H9 (cell line): ENCODE data around the gene FUZ. TPM values are rescaled to one million over a fixed set of nuclear protein-coding genes. Genes with fewer than 3 reads are reported as not detected.

Experiments used
- DNase-seq: peaks from one replicate; pipeline ENCODE4 v3.0.0-alpha.2; 2017
- H2AFZ ChIP-seq: one replicate; pipeline ENCODE4 v1.6.1; 2013; ENCODE audit warnings: mild to moderate bottlenecking, low read length, control low read depth, moderate library complexity
- H2AK5ac ChIP-seq: 2 replicates; pipeline ENCODE4 v1.6.1; 2013; ENCODE audit warnings: low read length, control low read depth, mixed read lengths; ENCODE audit not compliant: insufficient read length
- H2BK120ac ChIP-seq: one replicate; pipeline ENCODE4 v1.6.1; 2013; ENCODE audit warnings: low read depth, mild to moderate bottlenecking, low read length, control low read depth, inconsistent platforms; ENCODE audit not compliant: poor library complexity, severe bottlenecking
- H2BK12ac ChIP-seq: 2 replicates; pipeline ENCODE4 v1.6.1; 2013; ENCODE audit warnings: low read length, control low read depth, mixed read lengths, low read depth; ENCODE audit not compliant: insufficient read length
- H2BK15ac ChIP-seq: 2 replicates; pipeline ENCODE4 v1.6.1; 2013; ENCODE audit warnings: low read depth, low read length, control low read depth
- H2BK20ac ChIP-seq: one replicate; pipeline ENCODE4 v1.6.1; 2013; ENCODE audit warnings: low read depth, mild to moderate bottlenecking, low read length, control low read depth, inconsistent platforms; ENCODE audit not compliant: poor library complexity, severe bottlenecking
- H2BK5ac ChIP-seq: 2 replicates; pipeline ENCODE4 v1.6.1; 2013; ENCODE audit warnings: low read length, control low read depth, mixed read lengths; ENCODE audit not compliant: insufficient read length
- H3K14ac ChIP-seq: 2 replicates; pipeline ENCODE4 v1.6.1; 2013; ENCODE audit warnings: low read length, control low read depth; ENCODE audit not compliant: insufficient read depth
- H3K18ac ChIP-seq: 2 replicates; pipeline ENCODE4 v1.6.1; 2013; ENCODE audit warnings: low read depth, mild to moderate bottlenecking, mixed read lengths, low read length, control low read depth; ENCODE audit not compliant: insufficient read length
- H3K23ac ChIP-seq: 2 replicates; pipeline ENCODE4 v1.6.1; 2013; ENCODE audit warnings: low read length, control low read depth, mixed read lengths, low read depth; ENCODE audit not compliant: insufficient read length
- H3K23me2 ChIP-seq: 2 replicates; pipeline ENCODE4 v1.6.1; 2013; ENCODE audit warnings: low read depth, mild to moderate bottlenecking, mixed read lengths, low read length, control low read depth; ENCODE audit not compliant: insufficient read length, poor library complexity, severe bottlenecking
- H3K27ac ChIP-seq: 2 replicates; pipeline ENCODE4 v1.5.1; 2013; ENCODE audit warnings: low read length, control low read depth, mixed read lengths, low read depth; ENCODE audit not compliant: insufficient read length
- H3K27me3 ChIP-seq: 2 replicates; pipeline ENCODE4 v1.6.1; 2013; ENCODE audit warnings: low read length, control low read depth, inconsistent platforms; ENCODE audit not compliant: insufficient read depth
- H3K4ac ChIP-seq: 2 replicates; pipeline ENCODE4 v1.6.1; 2013; ENCODE audit warnings: low read depth, mild to moderate bottlenecking, control low read depth, inconsistent platforms, low read length, moderate library complexity
- H3K4me1 ChIP-seq: 2 replicates; pipeline ENCODE4 v1.6.1; 2013; ENCODE audit warnings: low read length, control low read depth, inconsistent platforms; ENCODE audit not compliant: insufficient read depth
- H3K4me2 ChIP-seq: 2 replicates; pipeline ENCODE4 v1.6.1; 2013; ENCODE audit warnings: low read length, control low read depth, mixed read lengths; ENCODE audit not compliant: insufficient read length, insufficient read depth
- H3K56ac ChIP-seq: 2 replicates; pipeline ENCODE4 v1.6.1; 2013; ENCODE audit warnings: low read depth, mild to moderate bottlenecking, mixed read lengths, low read length, control low read depth; ENCODE audit not compliant: insufficient read length
- H3K79me1 ChIP-seq: 2 replicates; pipeline ENCODE4 v1.6.1; 2013; ENCODE audit warnings: low read depth, mild to moderate bottlenecking, moderate library complexity, low read length, control low read depth, inconsistent platforms; ENCODE audit not compliant: insufficient read depth, poor library complexity, severe bottlenecking
- H3K79me2 ChIP-seq: 2 replicates; pipeline ENCODE4 v1.6.1; 2013; ENCODE audit warnings: low read length, control low read depth, inconsistent platforms; ENCODE audit not compliant: insufficient read depth
- H3K9ac ChIP-seq: 2 replicates; pipeline ENCODE4 v1.6.1; 2013; ENCODE audit warnings: low read length, control low read depth, mixed read lengths; ENCODE audit not compliant: insufficient read length; ENCODE audit errors: extremely low read depth
- H3K9me3 ChIP-seq: one replicate; pipeline ENCODE4 v1.6.1; 2013; ENCODE audit warnings: low read depth, low read length, inconsistent platforms; ENCODE audit not compliant: control insufficient read depth
- H3T11ph ChIP-seq: one replicate; pipeline ENCODE4 v1.6.1; 2013; ENCODE audit warnings: mild to moderate bottlenecking, low read length, control low read depth, inconsistent platforms
- H4K20me1 ChIP-seq: one replicate; pipeline ENCODE4 v1.6.1; 2013; ENCODE audit not compliant: control insufficient read depth, insufficient read length, insufficient read depth
- H4K5ac ChIP-seq: 2 replicates; pipeline ENCODE4 v1.6.1; 2013; ENCODE audit warnings: low read depth, mild to moderate bottlenecking, mixed read lengths, low read length, control low read depth; ENCODE audit not compliant: insufficient read length
- H4K8ac ChIP-seq: replicated peaks from 2 replicates; pipeline ENCODE4 v1.6.1; 2013; ENCODE audit warnings: low read length, control low read depth, mixed read lengths, low read depth; ENCODE audit not compliant: insufficient read length
- H4K91ac ChIP-seq: 2 replicates; pipeline ENCODE4 v1.6.1; 2013; ENCODE audit warnings: low read depth, mild to moderate bottlenecking, moderate library complexity, mixed read lengths, low read length, control low read depth; ENCODE audit not compliant: insufficient read length
- H3K27ac Mint-ChIP-seq, 3 experiments: 2 replicates in 2 of 3; 3 replicates in 1 of 3; pipeline ENCODE4 v1.8.0; 2020 to 2021; ENCODE audit warnings: mixed read lengths in 3 of 3, mild to moderate bottlenecking in 1 of 3, moderate library complexity in 1 of 3
- H3K27me3 Mint-ChIP-seq: 2 replicates; pipeline ENCODE4 v1.8.0; 2021; ENCODE audit warnings: low read depth, mild to moderate bottlenecking, moderate library complexity, mixed read lengths
- H3K36me3 Mint-ChIP-seq, 3 experiments: 2 replicates in 2 of 3; 3 replicates in 1 of 3; pipeline ENCODE4 v1.8.0; 2020 to 2021; ENCODE audit warnings: low read depth in 3 of 3, mixed read lengths in 3 of 3; ENCODE audit not compliant: insufficient read depth in 1 of 3
- H3K4me1 Mint-ChIP-seq, 2 experiments: 2 replicates each; pipeline ENCODE4 v1.8.0; 2020; ENCODE audit warnings: mixed read lengths in 2 of 2
- H3K4me3 Mint-ChIP-seq, 2 experiments: 2 replicates in 1 of 2; 3 replicates in 1 of 2; pipeline ENCODE4 v1.8.0; 2020 to 2021; ENCODE audit warnings: mild to moderate bottlenecking in 2 of 2, mixed read lengths in 2 of 2, moderate library complexity in 1 of 2
- H3K9me3 Mint-ChIP-seq, 2 experiments: 2 replicates in 1 of 2; 3 replicates in 1 of 2; pipeline ENCODE4 v1.8.0; 2020; ENCODE audit warnings: mild to moderate bottlenecking in 2 of 2, mixed read lengths in 2 of 2, moderate library complexity in 1 of 2
- WGBS: extraction: QIAGEN DNeasy Blood & Tissue Kit; methylation state at CpG from one replicate; pipeline ENCODE4 v1.1.7; 2013; ENCODE audit warnings: missing lambda C conversion rate, low lambda C conversion rate, mixed read lengths; ENCODE audit not compliant: insufficient read length; ENCODE audit errors: extremely low coverage; 5-methylcytosine and 5-hydroxymethylcytosine counted together
- total RNA-seq: library from RNA; stranded (reverse); gene quantifications from 2 replicates; pipeline ENCODE4 v1.2.1, GENCODE V29; 2021
- TF ChIP-seq, protein P1 (sequence below): fragments of 200-600 bp; sonication (generic); conservative IDR thresholded peaks from 3 replicates; pipeline ENCODE4 v1.8.0; 2021; ENCODE audit warnings: antibody characterized with exemption, mild to moderate bottlenecking

FUZ gene
- total RNA-seq, 1 experiment from 2014 or later, result 25.1 TPM

DNA sequence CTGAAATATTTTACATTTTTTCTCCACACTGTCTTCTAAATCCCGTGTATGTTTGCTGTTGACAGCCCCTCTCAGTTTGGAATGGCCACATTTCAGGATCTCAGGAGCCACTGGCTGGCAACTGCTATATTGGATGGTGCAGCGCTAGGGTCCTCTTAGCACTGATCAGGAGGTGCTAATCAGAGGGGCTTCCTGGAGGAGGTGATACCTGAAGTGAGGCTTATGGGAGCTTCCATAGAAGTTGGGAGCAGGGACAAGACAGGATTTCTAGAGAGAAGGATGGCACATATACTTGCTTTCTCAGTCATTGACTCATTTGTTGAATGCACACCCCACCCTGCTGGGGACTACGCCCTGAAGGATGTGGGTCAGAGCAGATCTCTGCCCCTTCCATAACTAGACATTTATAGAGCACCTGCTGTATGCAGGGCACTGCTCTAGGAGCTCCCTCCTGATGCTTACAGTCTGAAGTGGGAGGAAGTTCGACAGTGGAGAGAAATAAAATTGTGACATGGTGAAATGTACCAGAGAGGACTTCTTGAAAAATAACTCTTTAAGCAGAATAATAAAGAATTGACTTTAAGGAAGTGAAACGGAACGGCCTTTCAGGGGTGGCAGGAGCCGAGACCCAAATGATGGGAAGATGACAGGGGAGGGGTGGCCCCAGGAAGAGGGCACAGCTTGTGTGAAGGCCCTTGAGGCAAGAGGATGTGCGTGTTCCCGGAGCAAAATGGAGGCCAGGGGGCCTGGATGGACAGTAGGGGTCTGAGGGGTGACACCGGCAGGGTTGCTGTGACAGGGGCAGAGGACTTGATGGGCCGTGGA, 33.1 kb downstream of the FUZ start:
- H2BK120ac ChIP-seq, result no peak overlapping the region
- no peak overlapping the region for H2BK20ac ChIP-seq
- Mint-ChIP-seq H3K27ac (peak overlapping the region in 2 of 3 experiments; percentile 15 to 30; a peak in 5 of 7 replicates), H3K4me3 (no peak overlapping the region; a peak in 1 of 5 replicates), H3K36me3 (peaks cover 12 to 27% (median 25%) of the 10 kb centered on the region in 3 experiments), H3K4me1 (peaks cover 5 to 13% of the 10 kb centered on the region in 2 experiments; a peak in 3 of 4 replicates), H3K27me3 (no peaks in the 10 kb centered on the region), H3K9me3 (no peaks in the 10 kb centered on the region)
- no peaks in the 10 kb centered on the region for H3K4me1 ChIP-seq
- no peak overlapping the region for H4K91ac ChIP-seq
- no peak overlapping the region for H3K4me2 ChIP-seq
- no peaks in the 10 kb centered on the region for H3K23me2 ChIP-seq
- no peak overlapping the region for H2BK5ac ChIP-seq
- H2BK12ac ChIP-seq, result no peak overlapping the region
- no peak overlapping the region for H4K5ac ChIP-seq
- H3K56ac ChIP-seq, result no peak overlapping the region
- H3K27ac ChIP-seq, result no peak overlapping the region
- H3K9me3 ChIP-seq, result no peaks in the 10 kb centered on the region
- H2BK15ac ChIP-seq, result no peak overlapping the region
- H3K23ac ChIP-seq, result no peak overlapping the region
- TF ChIP-seq, protein P1, sequence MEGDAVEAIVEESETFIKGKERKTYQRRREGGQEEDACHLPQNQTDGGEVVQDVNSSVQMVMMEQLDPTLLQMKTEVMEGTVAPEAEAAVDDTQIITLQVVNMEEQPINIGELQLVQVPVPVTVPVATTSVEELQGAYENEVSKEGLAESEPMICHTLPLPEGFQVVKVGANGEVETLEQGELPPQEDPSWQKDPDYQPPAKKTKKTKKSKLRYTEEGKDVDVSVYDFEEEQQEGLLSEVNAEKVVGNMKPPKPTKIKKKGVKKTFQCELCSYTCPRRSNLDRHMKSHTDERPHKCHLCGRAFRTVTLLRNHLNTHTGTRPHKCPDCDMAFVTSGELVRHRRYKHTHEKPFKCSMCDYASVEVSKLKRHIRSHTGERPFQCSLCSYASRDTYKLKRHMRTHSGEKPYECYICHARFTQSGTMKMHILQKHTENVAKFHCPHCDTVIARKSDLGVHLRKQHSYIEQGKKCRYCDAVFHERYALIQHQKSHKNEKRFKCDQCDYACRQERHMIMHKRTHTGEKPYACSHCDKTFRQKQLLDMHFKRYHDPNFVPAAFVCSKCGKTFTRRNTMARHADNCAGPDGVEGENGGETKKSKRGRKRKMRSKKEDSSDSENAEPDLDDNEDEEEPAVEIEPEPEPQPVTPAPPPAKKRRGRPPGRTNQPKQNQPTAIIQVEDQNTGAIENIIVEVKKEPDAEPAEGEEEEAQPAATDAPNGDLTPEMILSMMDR, result no peak
- no peak overlapping the region for H3K18ac ChIP-seq
- H3K4ac ChIP-seq, result no peak overlapping the region
- H2AFZ ChIP-seq, result no peak overlapping the region
- peaks cover 4% of the 10 kb centered on the region; the same call in 1 of the 2 replicates for H3K79me2 ChIP-seq
- H3K9ac ChIP-seq, result no peak overlapping the region
- H3K79me1 ChIP-seq, result peaks cover 5% of the 10 kb centered on the region
- DNase-seq, result no peak
- H3K27me3 ChIP-seq, result no peaks in the 10 kb centered on the region
- H2AK5ac ChIP-seq, result no peak overlapping the region
- no peak overlapping the region for H4K8ac ChIP-seq
- no peak overlapping the region for H3T11ph ChIP-seq
- no peak overlapping the region for H3K14ac ChIP-seq
- no CpG with 5 or more reads among the region's 11 CpGs for WGBS
- no peaks in the 10 kb centered on the region for H4K20me1 ChIP-seq
